Neutrophil (primary cell): ENCODE results near the gene RBBP5.

Experiments used
- H3K27ac ChIP-seq: fragments of 200-600 bp; sonication (generic); 2 replicates; pipeline ENCODE4 v1.5.1; 2016; ENCODE audit warnings: mild to moderate bottlenecking, moderate library complexity
- H3K27me3 ChIP-seq: fragments of 200-600 bp; sonication (generic); 2 replicates; pipeline ENCODE4 v1.6.0; 2016; ENCODE audit warnings: mild to moderate bottlenecking
- H3K36me3 ChIP-seq: fragments of 200-600 bp; sonication (generic); 2 replicates; pipeline ENCODE4 v1.5.1; 2017
- H3K4me1 ChIP-seq, 2 experiments: fragments of 200-600 bp in 1 of 2; sonication (generic) in 1 of 2; 1 replicate in 1 of 2; 2 replicates in 1 of 2; pipeline versions ENCODE4 v1.5.1 to v1.6.1; 2013 to 2016; ENCODE audit warnings: low read depth in 1 of 2, low read length in 1 of 2, mild to moderate bottlenecking in 1 of 2, moderate library complexity in 1 of 2; ENCODE audit not compliant: control insufficient read depth in 1 of 2, insufficient read depth in 1 of 2
- H3K4me3 ChIP-seq, 2 experiments: fragments of 200-600 bp in 1 of 2; sonication (generic) in 1 of 2; 1 replicate in 1 of 2; 2 replicates in 1 of 2; pipeline ENCODE4 v1.5.1; 2013 to 2016; ENCODE audit warnings: low read depth in 1 of 2, low read length in 1 of 2, mild to moderate bottlenecking in 1 of 2, moderate library complexity in 1 of 2
- H3K9me3 ChIP-seq: fragments of 200-600 bp; sonication (generic); 2 replicates; pipeline ENCODE4 v1.5.1; 2016
- TF ChIP-seq, protein P1 (sequence below): fragments of 200-600 bp; sonication (generic); IDR thresholded peaks from 2 replicates; pipeline ENCODE4 v1.5.1; 2016; ENCODE audit warnings: antibody characterized with exemption

RBBP5 gene

DNA sequence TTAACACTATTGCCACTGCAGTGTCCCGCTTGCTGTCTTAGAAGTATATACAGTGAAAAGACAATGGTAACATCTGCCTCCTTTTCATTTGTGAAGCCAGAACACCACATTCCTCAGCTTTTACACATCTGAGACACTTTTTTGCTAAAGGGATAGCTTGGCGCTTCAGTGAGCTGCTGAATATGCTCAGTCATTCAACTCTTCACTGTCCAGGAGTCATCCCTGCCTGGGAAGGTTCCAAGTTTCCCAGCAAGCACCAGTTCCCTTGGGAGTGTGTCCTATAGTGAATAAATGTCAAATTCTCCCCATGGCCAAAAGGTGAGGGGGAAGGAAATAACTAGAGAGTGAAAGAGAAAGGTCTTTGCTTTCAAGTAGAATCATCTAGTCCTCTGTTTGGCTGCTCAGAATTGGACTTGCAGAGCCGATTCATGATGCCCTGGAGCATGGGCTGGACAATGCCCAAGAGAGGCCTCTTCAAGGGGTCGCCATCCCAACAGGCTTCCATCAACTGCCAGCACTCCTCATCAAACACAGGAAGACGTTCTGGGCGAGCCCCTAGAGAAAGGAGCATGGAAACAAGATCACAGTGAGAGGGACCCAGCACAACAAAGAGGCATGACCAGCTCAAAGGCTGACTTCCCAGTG lies 25.5 kb upstream of the RBBP5 start:
- no peak overlapping the region for H3K27ac ChIP-seq
- no peaks in the 10 kb centered on the region for H3K9me3 ChIP-seq
- TF ChIP-seq, protein P1, sequence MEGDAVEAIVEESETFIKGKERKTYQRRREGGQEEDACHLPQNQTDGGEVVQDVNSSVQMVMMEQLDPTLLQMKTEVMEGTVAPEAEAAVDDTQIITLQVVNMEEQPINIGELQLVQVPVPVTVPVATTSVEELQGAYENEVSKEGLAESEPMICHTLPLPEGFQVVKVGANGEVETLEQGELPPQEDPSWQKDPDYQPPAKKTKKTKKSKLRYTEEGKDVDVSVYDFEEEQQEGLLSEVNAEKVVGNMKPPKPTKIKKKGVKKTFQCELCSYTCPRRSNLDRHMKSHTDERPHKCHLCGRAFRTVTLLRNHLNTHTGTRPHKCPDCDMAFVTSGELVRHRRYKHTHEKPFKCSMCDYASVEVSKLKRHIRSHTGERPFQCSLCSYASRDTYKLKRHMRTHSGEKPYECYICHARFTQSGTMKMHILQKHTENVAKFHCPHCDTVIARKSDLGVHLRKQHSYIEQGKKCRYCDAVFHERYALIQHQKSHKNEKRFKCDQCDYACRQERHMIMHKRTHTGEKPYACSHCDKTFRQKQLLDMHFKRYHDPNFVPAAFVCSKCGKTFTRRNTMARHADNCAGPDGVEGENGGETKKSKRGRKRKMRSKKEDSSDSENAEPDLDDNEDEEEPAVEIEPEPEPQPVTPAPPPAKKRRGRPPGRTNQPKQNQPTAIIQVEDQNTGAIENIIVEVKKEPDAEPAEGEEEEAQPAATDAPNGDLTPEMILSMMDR: no peak
- peaks cover 80% of the 10 kb centered on the region for H3K36me3 ChIP-seq
- no peak overlapping the region for H3K4me3 ChIP-seq
- H3K27me3 ChIP-seq: no peaks in the 10 kb centered on the region
- no peaks in the 10 kb centered on the region for H3K4me1 ChIP-seq

DNA sequence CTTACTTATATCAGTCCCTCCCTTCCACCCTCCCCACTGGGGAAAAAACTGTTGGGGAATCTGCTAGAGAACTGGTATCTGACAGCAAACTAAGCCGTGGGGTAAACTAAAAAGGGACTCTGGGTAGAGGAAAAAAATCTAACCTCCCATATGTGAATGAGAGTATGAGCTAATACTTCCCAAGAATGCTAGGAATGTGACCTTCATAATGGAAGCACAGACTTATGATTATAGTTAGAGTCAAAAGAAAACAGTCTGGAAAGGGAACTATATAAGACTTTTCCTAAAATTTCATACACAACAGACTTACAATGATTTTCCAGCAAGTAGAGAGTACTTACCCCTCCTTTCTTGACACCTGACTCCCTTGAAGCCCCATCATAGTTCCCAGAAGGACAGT lies 23.0 kb upstream of the RBBP5 start:
- Histone ChIP-seq H3K4me1 (peaks cover 3 to 11% of the 10 kb centered on the region in 2 experiments), H3K9me3 (no peaks in the 10 kb centered on the region), H3K27me3 (no peaks in the 10 kb centered on the region), H3K27ac (no peak overlapping the region), H3K36me3 (peaks cover 55% of the 10 kb centered on the region), H3K4me3 (no peak overlapping the region)
- TF ChIP-seq, protein P1: no peak

DNA sequence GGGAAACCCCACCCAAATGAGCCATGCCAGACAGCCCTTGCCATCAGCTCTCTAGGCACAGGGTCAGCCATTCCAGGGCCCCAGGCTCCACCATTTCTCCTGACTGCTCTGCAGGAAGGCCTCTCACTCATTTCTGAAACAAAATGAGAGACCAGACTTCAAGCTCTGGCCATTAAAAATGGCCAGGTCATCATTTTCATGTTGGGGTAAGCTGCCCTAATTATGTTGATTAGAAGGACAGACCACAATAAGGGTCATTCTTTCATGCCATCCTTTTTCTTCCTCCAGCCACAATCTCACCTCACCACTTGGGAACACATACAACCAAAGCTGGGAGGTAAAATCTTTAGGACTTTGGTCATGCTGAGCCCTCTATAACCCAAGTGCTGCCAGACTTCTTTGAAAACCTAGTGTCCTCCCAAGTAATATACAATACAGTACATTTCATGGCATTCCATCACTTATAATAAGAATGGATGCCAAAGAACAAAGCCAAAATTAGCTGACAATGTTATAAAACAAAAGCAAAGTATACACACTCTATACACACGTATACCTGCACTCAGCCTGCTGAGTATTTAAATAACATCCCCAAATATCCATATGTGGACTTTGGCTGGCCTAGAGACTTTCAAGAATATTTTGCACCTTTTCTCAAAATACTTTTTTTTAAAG lies 22.4 kb upstream of the RBBP5 start:
- peaks cover 50% of the 10 kb centered on the region for H3K36me3 ChIP-seq
- no peak overlapping the region for H3K27ac ChIP-seq
- H3K4me3 ChIP-seq: no peak overlapping the region
- H3K27me3 ChIP-seq: no peaks in the 10 kb centered on the region
- no peaks in the 10 kb centered on the region for H3K9me3 ChIP-seq
- TF ChIP-seq, protein P1: no peak
- H3K4me1 ChIP-seq: peaks cover 3 to 11% of the 10 kb centered on the region in 2 experiments

DNA sequence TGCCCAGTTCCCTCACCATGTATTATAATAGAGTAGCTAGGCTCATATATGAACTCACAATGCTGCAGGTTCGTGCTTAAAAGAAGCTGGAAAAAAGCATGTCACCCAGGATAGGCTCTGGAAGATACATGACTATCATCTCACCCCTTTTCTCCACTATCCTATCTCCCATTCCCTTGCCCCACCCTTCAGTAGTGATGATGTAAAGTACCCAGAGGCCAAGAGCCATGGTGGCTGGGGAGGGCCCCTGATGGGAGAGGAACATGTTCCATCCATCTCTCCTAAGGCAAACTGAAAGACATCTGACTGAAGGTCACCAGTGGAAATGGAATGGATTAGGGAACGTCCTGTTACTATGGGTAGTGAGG lies 20.3 kb upstream of the RBBP5 start:
- Histone ChIP-seq H3K27ac (no peak overlapping the region), H3K4me3 (no peak overlapping the region), H3K9me3 (no peaks in the 10 kb centered on the region), H3K27me3 (no peaks in the 10 kb centered on the region), H3K4me1 (peaks cover 3 to 11% of the 10 kb centered on the region in 2 experiments), H3K36me3 (peaks cover 29% of the 10 kb centered on the region)
- TF ChIP-seq, protein P1: no peak

DNA sequence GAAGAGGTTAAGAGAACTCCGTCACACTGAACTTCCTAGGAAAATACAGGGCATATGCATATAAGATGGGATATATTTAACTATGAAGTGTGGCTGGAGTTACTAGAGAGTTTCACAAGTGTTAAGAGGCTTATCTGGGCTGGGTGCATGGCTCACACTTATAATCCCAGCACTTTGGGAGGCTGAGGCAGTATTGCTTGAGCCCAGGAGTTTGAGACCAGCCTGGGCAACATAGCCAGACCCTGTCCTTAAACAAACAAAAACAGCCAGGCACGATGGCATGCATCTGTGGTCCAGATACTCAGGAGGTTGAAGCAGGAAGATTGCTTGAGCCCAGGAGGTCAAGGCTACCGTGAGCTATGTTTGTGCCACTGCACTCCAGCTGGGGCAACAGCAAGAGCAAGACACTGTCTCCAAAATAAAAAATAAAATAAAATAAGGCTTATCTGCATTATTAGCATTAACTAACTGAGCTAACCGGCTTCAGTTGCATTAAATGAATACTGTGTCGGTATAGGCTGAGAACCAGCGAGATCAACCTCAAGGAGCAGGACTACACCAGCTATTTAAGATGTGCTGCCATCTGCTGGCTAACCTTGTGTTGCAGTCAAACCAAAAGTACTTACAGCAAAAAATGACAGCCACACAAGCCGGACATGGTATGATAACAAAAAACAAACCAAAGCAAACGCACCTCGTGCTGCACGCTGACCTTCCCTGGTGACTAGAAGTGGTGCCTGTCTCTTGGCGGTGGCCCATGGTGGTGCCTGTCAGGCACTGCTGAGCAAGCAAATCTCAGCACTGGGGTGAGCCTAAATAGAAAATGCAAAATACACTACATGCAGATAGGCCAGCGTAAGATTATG lies 19.7 kb upstream of the RBBP5 start:
- Histone ChIP-seq H3K27ac (no peak overlapping the region), H3K27me3 (no peaks in the 10 kb centered on the region), H3K36me3 (peaks cover 22% of the 10 kb centered on the region), H3K4me1 (peaks cover 3 to 11% of the 10 kb centered on the region in 2 experiments), H3K4me3 (no peak overlapping the region), H3K9me3 (no peaks in the 10 kb centered on the region)
- TF ChIP-seq, protein P1: peak; percentile 72
